Amniotic stem cell (primary cell): ENCODE measurements around the gene ZNF417.
"Not testable (repeated sequence)": the region's sequence is repeated elsewhere in the genome, so short reads cannot be mapped to it uniquely, and the experiment has no call there.

Experiments
- DNase-seq: peaks from one replicate; lab custom pipeline; 2025; lab: John Stamatoyannopoulos, UW

The ZNF417 gene

DNA sequence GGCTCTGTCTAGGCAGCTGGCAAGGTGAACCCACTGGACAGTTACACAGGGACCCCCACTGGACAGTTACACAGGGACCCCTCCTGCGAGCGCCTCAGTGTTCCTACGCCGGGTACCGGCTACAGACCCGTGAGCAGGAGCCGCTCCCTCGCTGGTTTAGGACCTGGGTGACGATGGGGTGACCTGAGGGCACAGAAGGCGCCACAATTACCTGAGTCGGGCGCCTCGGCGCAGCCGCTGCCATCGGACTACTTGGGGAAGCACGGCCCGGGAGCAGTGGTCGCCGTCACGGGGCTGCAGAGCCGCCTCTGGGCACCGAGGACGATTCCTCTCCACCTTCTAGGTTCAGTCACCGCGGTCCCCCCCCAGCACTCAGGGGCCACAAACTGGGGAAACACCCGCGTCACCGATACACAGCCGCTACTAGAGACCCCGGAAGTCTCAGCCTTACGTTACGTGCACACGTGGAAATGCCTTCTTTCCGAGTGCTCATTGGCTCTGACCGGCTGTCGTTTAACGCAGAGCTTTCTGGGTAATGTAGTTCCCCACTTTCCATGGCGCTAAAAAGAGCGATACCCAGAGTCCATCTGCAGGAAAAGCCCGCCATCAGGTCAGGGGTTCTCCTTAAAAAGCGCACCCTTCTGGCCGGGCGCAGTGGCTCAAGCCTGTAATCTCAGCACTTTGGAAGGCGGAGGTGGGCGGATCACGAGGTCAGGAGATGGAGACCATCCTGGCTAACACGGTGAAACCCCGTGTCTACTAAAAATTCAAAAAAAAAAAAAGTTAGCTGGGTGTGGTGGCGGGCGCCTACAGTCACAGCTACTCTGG, at the start of gene ZNF417:
ZNF417 (minus strand) TSS at position 425 of the 828 bp plus-strand sequence; CDS start at position 244, 181 bp downstream.
- peak; percentile 80 for DNase-seq

DNA sequence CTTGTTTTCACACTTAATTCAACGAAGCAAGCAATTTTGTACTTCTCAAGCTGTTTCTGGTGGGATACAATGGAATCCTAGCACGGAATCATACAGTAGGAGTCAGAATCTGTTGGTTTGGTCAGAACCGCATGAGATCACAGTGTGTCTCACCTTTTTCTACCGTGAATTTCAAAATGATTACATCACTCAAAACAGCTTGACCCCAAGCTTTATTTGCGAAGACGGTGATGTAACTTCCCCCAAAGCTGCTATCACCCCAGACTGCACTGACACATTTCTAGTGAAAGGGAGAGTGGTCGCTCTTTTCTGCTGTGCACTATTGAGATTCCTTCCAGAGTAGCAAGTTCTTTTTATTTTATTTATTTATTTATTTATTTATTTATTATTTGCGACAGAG, 48.4 kb upstream of the ZNF417 start:
- no peak for DNase-seq

DNA sequence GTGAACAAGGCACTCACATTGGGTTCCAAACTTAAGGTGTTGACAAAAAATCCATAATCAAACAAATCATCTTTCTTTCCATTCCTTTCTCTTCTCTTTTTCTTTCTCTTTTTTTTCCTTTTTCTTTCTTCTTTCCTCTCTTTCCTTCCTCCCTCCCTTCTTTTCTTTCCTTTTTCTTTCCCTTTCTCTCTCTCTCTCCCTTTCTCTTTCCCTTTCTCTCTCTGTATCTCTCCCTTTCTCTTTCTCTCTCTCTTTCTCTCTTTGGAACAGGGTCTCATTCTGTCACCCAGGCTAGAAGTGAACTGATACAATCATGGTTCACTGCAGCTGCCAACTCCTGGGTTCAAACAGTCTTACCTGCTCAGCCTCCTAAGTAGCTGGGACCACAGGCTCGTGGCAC, 45.4 kb upstream of the ZNF417 start:
- DNase-seq: no peak

DNA sequence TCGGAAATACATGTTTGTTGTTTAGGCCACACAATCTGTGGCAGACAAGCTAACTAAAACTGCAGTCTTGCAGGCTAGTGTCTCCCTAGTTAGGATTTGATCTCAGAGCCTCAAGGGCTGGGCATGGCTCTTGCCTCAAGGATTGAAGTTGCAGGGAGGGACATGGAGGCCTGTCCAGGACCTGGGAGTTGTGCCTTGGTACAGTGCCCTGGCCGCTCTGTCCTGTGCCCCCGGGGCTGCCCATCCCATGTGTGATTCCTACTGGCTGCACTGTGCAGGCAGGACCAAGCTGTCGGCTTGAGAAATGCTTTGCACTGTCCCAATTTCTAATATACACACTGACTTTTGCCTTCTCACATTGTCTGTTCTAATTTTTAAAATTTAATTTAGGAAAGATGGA, 38.6 kb upstream of the ZNF417 start:
- DNase-seq: no peak

DNA sequence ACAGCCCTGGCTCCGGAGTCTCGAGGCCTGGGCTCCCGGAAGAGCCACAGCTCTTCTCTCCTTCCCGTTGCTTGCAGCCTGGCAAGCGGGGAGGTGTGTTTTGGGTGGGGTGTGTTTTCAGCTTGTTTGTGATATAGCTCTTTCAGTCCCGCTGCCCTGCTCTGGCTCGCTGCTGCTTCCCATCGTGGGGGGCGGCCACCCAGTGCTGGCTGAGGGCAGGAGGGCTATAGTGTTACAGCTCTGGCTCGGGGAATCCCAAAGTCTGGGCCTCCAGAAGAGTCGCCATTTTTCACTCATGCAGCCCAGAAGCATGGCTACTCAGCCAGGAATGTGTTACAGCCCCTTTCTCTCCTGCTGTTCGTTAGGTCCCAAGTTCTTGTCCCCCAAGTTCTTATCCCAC, 33.3 kb upstream of the ZNF417 start:
- no peak for DNase-seq

DNA sequence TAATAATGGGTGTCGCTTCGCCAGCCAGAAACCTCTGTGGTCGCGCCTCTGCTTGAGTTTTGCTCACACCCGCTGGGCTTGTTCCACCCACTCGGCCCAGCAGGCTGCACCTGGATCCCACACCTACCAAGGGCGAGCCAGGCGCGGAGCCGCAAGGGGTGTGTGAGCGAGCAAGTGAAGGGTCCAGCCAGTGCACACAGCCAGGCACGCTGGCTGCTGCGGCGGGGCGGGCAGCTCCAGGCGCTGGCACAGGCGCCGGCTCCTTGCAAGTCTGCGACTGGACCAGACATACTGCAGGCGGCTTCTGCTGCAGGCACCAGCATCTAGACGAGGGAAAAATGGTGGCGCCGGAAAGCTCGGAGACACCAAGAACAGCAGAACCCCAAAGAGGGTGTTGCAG, 32.9 kb upstream of the ZNF417 start:
- no peak for DNase-seq

DNA sequence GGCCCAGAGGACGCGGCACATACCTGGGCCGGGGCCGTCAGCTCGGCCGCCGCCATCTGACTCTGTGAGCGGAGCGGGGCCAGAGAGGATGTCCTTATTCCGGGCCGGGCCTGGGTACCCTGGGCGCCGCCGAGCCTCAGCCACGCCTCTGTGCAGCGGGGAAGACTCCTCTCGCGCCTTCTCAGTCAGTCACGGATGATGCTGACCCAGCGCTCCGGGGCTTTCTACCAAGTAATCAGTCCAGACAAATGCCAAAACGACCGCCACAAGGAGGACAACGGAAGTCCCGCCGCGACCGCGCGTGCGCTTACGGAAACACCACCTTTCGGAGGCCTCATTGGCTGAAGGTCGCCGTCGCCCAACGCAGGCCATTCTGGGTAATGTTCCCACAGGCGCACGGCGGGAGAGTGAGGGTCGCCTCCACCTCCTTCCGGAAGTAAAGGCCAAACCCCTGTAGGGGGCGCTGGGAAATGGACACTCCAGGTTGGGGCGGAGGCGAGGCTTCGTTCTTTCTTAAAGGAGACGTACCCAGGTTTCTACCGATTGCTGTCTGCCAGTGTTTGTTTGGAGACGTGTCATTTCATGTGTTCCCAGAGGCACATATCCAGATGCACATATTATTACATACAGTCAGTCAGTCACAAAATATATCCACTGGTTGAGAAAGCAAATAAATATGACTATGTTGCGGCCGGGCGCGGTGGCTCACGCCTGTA, 31.2 kb upstream of the ZNF417 start, which contains the start of gene ZNF256:
ZNF256 (minus strand) TSS at position 288 of the 716 bp plus-strand sequence; CDS start at position 56, 232 bp downstream.
- DNase-seq: peak; percentile 90

DNA sequence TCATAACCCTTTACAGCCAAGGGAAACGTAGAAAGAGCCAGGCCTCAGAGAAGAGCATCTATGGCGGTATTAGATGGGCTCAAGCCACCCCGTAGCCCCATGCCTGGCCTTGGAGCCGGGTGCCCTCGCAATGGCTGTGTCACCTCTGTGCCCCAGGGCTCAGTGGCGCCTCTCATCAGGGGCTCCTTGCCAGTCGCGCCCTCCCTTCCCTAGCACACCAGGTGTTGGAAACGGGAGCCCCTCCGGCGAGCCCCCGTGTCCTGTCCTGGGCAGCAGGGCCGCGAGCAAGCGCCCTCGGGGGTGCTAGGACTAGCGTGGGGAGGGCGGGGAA, 30.7 kb upstream of the ZNF417 start:
- DNase-seq: no peak

DNA sequence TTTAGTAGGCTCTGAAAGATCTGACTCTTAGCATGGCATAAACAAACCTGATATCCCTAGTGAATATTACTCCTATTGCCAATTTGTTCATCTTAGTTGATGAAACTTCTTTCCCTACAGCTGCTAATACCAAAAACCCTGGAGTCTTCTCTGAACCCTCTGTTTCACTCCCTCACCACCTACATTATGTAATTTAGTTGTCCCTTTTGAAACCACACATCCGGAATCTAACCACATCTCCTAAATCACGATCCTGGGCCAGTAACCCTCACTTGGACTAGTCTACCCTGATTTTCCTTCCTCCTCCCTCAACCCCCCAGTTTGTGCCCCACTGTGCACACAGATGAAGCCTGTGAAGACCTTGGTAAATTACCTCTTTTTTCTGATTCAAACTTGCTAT, 29.9 kb upstream of the ZNF417 start:
- DNase-seq: no peak

DNA sequence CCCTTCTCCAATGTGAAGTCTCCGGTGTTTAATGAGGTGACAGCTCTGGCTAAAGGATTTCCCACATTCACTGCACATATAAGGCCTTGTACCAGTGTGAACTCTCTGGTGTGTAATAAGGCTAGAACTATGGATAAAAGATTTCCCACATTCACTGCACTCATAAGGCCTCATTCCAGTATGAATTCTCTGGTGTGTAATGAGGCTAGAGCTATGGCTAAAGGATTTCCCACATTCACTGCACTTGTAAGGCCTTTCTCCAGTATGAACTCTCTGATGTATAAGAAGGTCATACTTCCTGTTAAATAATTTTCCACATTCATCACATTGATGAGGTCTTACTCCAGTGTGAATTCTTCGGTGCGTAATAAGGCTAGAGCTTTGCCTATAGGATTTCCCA, 25.2 kb upstream of the ZNF417 start:
- no peak for DNase-seq

DNA sequence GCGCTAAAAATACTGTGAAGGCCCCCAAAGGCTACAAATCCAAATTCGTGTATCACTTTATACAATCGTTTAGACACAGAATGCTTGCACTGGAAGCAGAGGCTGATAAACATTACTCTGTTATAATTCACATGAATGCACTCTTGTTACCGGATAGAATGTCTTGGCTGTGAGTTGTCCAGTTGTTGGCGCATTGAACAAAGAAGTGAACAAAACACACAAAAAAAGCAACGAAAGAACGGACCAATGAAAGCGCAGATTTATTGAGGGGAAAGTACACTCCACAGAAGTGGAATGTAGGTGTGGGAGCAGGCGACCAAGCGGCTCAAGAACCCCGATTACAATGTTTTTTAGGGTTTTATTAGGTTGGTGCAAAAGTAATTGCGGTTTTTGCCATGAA, 19.3 kb upstream of the ZNF417 start:
- no peak for DNase-seq

DNA sequence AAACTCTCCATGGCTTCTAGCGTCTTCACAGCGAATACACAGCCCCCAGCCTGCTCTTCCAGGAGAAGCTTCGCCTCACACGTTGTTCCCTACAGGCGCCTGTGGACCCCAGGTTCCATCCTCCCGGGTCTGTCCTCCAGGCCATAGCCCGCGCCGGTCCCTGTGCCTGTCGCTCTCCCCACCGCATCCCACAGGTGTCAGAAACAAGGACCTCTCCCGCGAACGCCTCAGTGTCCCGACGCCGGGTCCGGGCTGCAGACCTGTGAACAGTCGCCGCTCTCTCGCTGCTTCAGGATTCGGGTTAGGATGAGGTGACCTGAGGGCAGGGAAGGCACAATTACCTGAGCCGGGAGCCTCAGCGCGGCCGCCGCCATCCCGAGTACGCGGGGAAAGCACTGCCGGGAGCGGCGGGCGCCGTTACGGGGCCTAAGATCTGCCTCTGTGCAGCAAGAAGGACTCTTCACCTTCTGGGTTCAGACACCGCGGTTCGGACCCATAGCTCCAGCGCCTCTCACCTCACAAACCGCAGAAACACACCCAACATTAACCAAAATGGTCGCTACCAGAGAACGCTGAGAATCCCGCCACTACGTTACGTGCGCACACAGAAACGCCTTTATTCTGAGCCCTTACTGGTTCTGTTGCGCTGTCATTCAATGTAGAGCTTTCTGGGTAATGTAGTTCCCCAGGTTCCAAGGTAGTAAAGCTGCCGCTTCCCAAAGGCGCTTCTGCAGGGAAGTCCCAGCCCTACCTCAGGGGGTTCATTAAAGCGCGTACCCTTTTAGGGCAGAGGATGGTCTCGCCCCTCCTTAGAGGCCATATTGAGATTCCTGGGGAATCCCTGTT, 18.7 kb upstream of the ZNF417 start, which contains the start of gene ZNF418:
ZNF418 (minus strand) TSS at position 583 of the 846 bp plus-strand sequence. CDS start 1,580 bp downstream, outside the sequence.
- DNase-seq: no peak

DNA sequence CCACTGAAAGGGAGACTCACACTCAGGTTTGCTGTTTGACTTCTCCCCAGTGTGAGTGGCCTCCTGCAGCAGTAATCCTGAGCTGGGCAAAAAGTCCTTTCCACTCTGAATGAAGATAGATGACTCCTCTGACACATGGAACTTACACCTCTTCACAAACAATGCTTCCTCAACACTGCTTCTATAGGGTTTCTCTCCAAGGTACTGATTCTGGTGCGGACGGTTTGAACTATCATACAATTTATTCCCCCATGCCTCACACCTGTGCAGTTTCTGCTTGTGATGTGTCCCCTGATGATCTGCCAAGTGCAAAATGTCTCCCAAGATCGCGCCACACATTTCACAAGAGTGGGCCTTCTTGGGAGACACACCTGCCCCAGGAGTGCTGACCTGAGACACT, 11.2 kb upstream of the ZNF417 start:
- DNase-seq: no peak

DNA sequence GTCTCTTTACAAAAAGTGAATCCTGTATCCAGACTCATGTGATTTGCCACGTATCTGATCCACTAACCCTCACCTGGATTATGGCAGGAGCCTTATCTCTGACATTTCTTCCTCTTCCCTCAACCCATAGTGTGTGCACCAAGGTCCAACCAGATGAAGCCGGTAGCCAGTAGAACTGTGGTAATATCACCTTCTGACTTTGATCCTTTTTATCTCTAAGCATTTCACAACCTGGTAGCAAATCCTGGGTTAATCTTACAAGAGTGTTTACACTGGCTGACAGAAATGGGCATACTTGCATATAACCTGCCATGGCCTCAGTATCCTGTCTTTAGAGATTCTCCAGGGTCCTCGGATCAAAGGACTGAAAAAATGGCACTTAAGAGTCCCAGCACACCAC, 1.9 kb downstream of the ZNF417 start:
- no peak for DNase-seq

DNA sequence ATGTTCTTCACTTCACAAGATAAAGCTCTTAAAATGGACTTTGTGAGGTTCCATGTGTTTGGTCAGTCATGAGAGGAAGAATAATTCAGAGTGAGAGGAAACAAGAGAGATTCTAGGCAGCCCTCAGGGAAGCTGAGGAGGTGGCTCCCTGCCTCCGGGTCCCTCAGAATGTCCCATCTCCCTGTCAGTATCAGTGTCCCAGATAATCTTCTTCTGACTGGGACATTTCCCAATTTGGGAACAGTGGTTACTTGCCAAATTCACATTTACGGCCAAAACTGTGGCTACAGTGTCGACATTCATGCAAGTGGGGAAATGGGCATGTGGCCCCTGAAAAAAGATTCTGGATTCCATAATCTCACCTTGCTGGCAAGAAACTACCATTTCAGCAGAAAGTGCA, 9.0 kb downstream of the ZNF417 start:
- no peak for DNase-seq

DNA sequence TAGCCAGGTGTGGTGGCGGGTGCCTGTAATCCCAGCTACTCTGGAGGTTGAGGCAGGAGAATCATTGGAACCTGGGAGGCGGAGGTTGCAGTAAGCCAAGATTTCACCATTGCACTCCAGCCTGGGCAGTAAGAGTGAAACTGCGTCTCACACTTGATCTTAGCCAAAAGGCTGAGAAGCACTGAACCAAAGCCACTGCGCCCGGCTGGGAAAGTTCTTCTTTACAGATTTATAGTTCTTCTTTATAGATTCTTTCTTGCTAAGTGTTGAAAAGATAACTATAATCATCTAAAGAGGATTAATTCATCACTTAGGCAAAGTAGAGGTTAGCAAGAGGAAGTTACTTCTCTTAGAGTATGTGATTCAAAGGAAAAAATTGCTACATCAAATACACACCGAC, 11.1 kb downstream of the ZNF417 start:
- no peak for DNase-seq

DNA sequence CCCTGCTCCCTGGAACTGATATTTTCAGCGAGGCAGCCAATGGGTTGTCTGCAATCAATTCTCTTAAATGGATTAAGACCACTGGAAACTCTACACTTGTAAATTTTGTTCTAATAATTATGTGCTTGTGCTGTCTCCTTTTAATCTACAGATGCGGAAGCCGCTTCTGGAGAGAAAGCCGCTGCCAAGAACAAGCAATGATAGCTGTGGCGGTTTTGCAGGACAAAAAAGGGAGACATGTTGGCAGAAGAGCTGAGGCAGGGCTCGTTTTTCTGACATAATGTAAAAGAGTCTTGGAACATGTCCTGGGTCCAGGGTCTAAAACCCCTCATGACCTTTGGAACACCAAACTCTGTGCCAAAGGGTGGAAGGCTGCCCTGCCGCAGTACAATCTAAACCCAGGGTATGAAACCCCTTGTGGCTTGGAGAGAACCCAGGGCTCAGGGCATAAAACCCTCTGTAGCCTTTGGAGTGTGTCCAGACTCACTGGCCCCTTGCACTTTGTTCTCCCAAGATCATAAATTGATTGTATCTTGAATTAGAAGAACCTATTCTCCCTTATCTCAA, 12.7 kb downstream of the ZNF417 start:
- no peak for DNase-seq

DNA sequence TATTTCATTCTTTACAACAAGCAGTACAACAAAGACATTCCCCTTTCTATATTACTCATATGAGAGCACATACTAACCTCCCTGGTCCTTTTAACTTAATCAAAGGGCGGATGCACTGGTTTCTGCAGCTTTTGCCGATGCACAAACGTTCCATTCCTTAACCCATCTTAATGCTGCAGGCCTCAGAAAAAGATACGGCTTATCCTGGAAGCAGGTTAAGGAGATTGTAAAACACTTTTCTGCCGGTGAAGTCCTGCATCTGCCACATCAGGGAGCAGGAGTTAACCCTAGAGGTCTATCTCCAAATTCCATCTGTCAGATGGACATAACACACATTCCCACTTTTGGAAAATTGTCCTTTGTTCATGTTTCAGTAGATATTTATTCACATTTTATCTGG, 16.1 kb downstream of the ZNF417 start:
- no peak for DNase-seq

DNA sequence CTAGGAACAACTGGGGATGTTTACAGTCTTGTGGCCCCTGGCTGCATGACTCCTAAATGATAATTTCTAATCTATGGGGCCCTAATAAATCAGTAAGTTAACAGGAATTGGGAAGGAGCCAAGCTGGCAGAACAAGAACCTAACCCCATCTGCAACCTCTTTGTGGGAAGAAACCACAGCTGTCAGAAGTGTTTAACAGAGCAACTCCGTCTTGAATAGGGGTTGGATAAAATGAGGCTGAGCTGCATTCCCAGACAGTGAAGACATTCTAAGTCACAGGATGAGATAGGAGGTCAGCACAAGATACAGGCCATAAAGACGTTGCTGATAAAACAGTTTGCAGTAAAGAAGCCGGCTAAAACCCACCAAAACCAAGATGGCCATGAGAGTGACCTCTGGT, 25.7 kb downstream of the ZNF417 start:
- DNase-seq: not testable (repeated sequence)

DNA sequence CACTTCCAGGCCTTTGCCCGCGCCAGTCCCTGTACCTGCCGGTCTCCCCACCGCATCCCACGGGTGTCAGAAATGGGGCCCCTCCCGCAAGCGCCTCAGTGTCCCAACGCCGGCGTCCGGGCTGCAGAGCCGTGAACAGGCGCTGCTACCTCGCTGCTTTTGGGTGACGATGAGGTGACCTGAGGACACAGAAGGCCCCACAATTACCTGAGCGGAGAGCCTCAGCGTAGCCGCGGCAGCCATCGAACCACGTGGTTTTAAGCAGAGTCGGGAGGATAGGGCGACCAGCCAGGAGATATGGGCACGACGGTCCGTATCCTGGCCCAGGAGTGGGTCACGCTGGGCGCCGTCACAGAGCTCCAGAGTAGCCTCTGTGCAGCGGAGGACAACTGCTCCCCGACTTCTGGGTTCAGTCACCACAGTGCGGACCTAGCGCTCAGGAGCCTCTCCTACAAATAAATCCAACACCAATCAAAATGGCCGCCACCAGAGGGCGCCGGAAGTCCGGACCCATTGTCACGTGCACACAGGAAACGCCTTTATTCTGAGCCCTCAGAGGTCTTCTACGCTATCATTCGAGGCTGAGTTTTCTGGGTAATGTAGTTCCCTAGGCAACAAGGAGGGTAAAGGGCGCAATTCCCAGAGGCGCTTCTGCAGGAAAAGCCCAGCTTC, 27.7 kb downstream of the ZNF417 start, which contains the start of gene ZNF814:
ZNF814 (minus strand) TSS at position 478 of the 672 bp plus-strand sequence; CDS start at position 243, 235 bp downstream.
- peak; percentile 73 for DNase-seq

DNA sequence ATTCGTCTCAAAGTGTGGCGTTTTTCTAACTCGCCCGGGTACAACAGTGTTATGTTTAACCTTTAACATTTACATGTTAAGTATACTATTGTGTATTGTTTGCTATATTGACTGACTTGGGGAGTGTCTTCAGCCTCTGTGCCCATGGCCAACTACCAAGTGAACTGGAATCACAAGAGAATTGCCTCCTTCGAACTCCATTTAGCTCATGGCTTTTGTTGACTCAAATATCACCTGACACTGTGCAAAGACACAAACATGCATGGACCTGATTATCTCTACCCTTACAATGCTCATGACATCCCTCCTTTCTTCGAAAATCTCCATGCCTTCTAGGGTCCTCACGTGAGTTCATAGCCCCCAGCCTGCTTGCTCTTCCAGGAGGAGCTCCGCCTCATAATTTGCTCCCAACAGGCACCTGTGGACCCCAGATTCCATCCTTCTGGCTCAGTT, 28.3 kb downstream of the ZNF417 start:
- DNase-seq: no peak
